HepG2 (cell line): ENCODE results near the gene C9orf78. TPM values are rescaled to one million over a fixed set of nuclear protein-coding genes. Genes with fewer than 3 reads are reported as not detected.
A peak's percentile ranks its signal among the peaks of the same experiment; 100 is the strongest.

ENCODE experiments used
- CSRNP1 ChIP-seq: sonication (generic); formaldehyde crosslinking; IDR thresholded peaks from 2 replicates; pipeline ENCODE4 v1.8.1; 2023; ENCODE audit warnings: mild to moderate bottlenecking, missing genetic modification reagents
- EEA1 ChIP-seq: sonication (generic); formaldehyde crosslinking; IDR thresholded peaks from 2 replicates; pipeline ENCODE4 v1.5.1; 2020; ENCODE audit warnings: mild to moderate bottlenecking, missing genetic modification reagents, borderline replicate concordance
- MIER3 ChIP-seq: IDR thresholded peaks from 2 replicates; pipeline ENCODE4 v1.6.1; 2016; ENCODE audit warnings: missing compliant biosample characterization, borderline replicate concordance
- MTF1 ChIP-seq: sonication (generic); formaldehyde crosslinking; IDR thresholded peaks from 2 replicates; pipeline ENCODE4 v1.5.0; 2020; ENCODE audit warnings: missing genetic modification reagents
- NR2F2 ChIP-seq: IDR thresholded peaks from 2 replicates; pipeline ENCODE4 v1.6.1; 2012; ENCODE audit warnings: low read depth, inconsistent platforms, borderline replicate concordance
- PAWR ChIP-seq: sonication (generic); formaldehyde crosslinking; IDR thresholded peaks from 2 replicates; pipeline ENCODE4 v1.4.0; 2020; ENCODE audit warnings: missing genetic modification reagents, mild to moderate bottlenecking, borderline replicate concordance
- TCF7 ChIP-seq: sonication (generic); IDR thresholded peaks from 2 replicates; pipeline ENCODE4 v1.6.1; 2016; ENCODE audit warnings: antibody characterized with exemption, low read depth
- ZNF264 ChIP-seq: sonication (generic); formaldehyde crosslinking; IDR thresholded peaks from 2 replicates; pipeline ENCODE4 v1.4.0; 2020; ENCODE audit warnings: missing genetic modification reagents
- ZNF512 ChIP-seq: sonication (generic); formaldehyde crosslinking; IDR thresholded peaks from 2 replicates; pipeline ENCODE4 v1.4.0; 2020; ENCODE audit warnings: mild to moderate bottlenecking, missing genetic modification reagents
- ZNF562 ChIP-seq: sonication (generic); formaldehyde crosslinking; IDR thresholded peaks from 2 replicates; pipeline ENCODE4 v1.8.0; 2022; ENCODE audit warnings: missing genetic modification reagents, borderline replicate concordance
- polyA plus RNA-seq, 8 experiments: library from polyadenylated mRNA; depleted of rRNA in 3 of 8; stranded (reverse) in 7 of 8; unstranded in 1 of 8; fragments of >200 nt; fragmentation: Illumina TruSeq in 4 of 8; extraction: Trizol in 4 of 8; gene quantifications; 2 replicates each; pipeline versions ENCODE4 v1.2.1 to v1.2.3, GENCODE V29; 2011 to 2016; ENCODE audit warnings: low read depth in 4 of 8, missing spikeins in 1 of 8, mixed read lengths in 1 of 8; ENCODE audit not compliant: insufficient read depth in 1 of 8
- total RNA-seq, 5 experiments: library from RNA; depleted of rRNA; stranded (reverse); fragments of >200 nt; fragmentation: Illumina TruSeq; extraction: Trizol; gene quantifications; 2 replicates each; pipeline ENCODE4 v1.2.3, GENCODE V29; 2016; ENCODE audit warnings: low read depth in 1 of 5
- TF ChIP-seq, protein P1 (sequence below): sonication (generic); formaldehyde crosslinking; IDR thresholded peaks from 2 replicates; pipeline ENCODE4 v1.4.0; 2020; ENCODE audit warnings: missing genetic modification reagents
- TF ChIP-seq, protein P2 (sequence below): IDR thresholded peaks from 2 replicates; pipeline ENCODE4 v1.6.1; 2012; ENCODE audit warnings: inconsistent platforms
- TF ChIP-seq, protein P3 (sequence below): sonication (generic); formaldehyde crosslinking; IDR thresholded peaks from 2 replicates; pipeline ENCODE4 v1.4.0; 2020; ENCODE audit warnings: missing genetic modification reagents
- TF ChIP-seq, protein P4 (sequence below): sonication (generic); formaldehyde crosslinking; conservative IDR thresholded peaks from 2 replicates; pipeline ENCODE4 v1.8.0; 2022; ENCODE audit warnings: low read depth, missing genetic modification reagents

C9orf78 gene
- total and polyA plus RNA-seq, 2 of the 13 experiments (the other 11 are each of a cell fraction or from before 2014, with no cell fraction given) = 18.4 to 35.5 TPM

GRCh38 chr9:129802833-129803675, 32.0 kb downstream of the C9orf78 start, which contains the start of gene TOR1B (continued):
- TF ChIP-seq, protein P1, sequence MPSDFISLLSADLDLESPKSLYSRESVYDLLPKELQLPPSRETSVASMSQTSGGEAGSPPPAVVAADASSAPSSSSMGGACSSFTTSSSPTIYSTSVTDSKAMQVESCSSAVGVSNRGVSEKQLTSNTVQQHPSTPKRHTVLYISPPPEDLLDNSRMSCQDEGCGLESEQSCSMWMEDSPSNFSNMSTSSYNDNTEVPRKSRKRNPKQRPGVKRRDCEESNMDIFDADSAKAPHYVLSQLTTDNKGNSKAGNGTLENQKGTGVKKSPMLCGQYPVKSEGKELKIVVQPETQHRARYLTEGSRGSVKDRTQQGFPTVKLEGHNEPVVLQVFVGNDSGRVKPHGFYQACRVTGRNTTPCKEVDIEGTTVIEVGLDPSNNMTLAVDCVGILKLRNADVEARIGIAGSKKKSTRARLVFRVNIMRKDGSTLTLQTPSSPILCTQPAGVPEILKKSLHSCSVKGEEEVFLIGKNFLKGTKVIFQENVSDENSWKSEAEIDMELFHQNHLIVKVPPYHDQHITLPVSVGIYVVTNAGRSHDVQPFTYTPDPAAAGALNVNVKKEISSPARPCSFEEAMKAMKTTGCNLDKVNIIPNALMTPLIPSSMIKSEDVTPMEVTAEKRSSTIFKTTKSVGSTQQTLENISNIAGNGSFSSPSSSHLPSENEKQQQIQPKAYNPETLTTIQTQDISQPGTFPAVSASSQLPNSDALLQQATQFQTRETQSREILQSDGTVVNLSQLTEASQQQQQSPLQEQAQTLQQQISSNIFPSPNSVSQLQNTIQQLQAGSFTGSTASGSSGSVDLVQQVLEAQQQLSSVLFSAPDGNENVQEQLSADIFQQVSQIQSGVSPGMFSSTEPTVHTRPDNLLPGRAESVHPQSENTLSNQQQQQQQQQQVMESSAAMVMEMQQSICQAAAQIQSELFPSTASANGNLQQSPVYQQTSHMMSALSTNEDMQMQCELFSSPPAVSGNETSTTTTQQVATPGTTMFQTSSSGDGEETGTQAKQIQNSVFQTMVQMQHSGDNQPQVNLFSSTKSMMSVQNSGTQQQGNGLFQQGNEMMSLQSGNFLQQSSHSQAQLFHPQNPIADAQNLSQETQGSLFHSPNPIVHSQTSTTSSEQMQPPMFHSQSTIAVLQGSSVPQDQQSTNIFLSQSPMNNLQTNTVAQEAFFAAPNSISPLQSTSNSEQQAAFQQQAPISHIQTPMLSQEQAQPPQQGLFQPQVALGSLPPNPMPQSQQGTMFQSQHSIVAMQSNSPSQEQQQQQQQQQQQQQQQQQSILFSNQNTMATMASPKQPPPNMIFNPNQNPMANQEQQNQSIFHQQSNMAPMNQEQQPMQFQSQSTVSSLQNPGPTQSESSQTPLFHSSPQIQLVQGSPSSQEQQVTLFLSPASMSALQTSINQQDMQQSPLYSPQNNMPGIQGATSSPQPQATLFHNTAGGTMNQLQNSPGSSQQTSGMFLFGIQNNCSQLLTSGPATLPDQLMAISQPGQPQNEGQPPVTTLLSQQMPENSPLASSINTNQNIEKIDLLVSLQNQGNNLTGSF (CRISPR knock-in tag) = no peak
- TF ChIP-seq NR2F2 (no peak), CSRNP1 (no peak), MTF1 (CRISPR knock-in tag) (no peak), TCF7 (no peak), PAWR (no peak), ZNF512 (CRISPR knock-in tag) (no peak), ZNF264 (no peak), EEA1 (CRISPR knock-in tag) (0 out of 2 replicates have a peak, but pooled peaks have one; percentile 73), MIER3 (CRISPR knock-in tag) (no peak), ZNF562 (CRISPR knock-in tag) (no peak)
- TF ChIP-seq, protein P2, sequence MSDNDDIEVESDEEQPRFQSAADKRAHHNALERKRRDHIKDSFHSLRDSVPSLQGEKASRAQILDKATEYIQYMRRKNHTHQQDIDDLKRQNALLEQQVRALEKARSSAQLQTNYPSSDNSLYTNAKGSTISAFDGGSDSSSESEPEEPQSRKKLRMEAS = peak; percentile 89
- TF ChIP-seq, protein P3, sequence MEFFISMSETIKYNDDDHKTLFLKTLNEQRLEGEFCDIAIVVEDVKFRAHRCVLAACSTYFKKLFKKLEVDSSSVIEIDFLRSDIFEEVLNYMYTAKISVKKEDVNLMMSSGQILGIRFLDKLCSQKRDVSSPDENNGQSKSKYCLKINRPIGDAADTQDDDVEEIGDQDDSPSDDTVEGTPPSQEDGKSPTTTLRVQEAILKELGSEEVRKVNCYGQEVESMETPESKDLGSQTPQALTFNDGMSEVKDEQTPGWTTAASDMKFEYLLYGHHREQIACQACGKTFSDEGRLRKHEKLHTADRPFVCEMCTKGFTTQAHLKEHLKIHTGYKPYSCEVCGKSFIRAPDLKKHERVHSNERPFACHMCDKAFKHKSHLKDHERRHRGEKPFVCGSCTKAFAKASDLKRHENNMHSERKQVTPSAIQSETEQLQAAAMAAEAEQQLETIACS (CRISPR knock-in tag) = peak; percentile 52; the same call in 1 of the 2 replicates
- TF ChIP-seq, protein P4, sequence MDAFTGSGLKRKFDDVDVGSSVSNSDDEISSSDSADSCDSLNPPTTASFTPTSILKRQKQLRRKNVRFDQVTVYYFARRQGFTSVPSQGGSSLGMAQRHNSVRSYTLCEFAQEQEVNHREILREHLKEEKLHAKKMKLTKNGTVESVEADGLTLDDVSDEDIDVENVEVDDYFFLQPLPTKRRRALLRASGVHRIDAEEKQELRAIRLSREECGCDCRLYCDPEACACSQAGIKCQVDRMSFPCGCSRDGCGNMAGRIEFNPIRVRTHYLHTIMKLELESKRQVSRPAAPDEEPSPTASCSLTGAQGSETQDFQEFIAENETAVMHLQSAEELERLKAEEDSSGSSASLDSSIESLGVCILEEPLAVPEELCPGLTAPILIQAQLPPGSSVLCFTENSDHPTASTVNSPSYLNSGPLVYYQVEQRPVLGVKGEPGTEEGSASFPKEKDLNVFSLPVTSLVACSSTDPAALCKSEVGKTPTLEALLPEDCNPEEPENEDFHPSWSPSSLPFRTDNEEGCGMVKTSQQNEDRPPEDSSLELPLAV (CRISPR knock-in tag) = no peak
